HG03135 (cell line): Measurements from ENCODE around the gene HMGCS1.
"Not testable (repeated sequence)": the region's sequence is repeated elsewhere in the genome, so short reads cannot be mapped to it uniquely, and the experiment has no call there.

Experiments
- ATAC-seq: cut with Tn5 transposase; IDR thresholded peaks from one replicate; pipeline ENCODE4 v1.9.1; 2021; ENCODE audit warnings: mild to moderate bottlenecking, moderate library complexity; ENCODE audit not compliant: unreplicated experiment

The HMGCS1 gene

GRCh38 chr5:43313035-43313853 lies at the start of gene HMGCS1:
Gene HMGCS1, minus strand, starts transcription at chr5:43313412. Its CDS starts 14,447 bp downstream, at chr5:43298965.
- ATAC-seq, result peak; percentile 94

GRCh38 chr5:43358726-43359125 lies 45.5 kb upstream of the HMGCS1 start:
- ATAC-seq, result no peak

DNA sequence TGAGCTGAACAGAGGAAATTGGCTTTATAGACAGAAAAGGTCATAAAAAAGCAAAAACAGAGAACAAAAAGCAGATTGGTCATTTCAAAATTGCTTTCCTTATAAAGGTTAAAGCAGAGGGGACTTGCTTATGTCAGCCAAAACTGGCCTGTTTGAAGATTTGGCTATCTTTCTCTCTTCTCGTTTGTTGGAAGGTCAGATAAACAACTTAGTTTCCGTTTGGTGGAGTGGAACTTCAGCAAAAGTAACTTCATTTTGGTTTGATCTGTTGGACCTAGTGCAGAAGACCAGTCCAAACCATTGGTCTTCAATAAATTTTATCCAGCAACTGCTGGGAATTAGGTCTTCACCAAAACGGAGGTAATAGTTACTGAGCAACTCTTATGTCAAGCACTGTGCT lies 45.1 kb upstream of the HMGCS1 start:
- no peak for ATAC-seq

DNA sequence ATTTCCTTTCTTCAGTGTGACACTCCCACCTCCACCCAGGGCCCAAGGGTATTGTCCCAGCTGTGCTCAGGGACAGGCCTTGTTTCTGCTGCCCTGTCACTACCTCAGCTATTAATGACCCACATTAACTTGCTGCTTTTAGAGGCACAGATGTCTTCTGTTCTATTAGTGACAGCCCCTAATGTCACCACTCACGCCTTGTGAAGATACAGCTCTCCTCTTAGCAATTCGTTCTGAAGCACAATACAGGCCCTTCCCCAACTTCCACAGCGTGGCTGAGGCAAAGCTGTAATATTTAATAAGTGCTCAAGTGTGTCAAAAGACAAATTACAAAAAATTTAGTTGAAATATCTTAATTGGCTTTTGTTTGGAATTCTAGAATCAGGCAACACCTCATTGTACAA lies 44.7 kb upstream of the HMGCS1 start:
- ATAC-seq, result no peak

DNA sequence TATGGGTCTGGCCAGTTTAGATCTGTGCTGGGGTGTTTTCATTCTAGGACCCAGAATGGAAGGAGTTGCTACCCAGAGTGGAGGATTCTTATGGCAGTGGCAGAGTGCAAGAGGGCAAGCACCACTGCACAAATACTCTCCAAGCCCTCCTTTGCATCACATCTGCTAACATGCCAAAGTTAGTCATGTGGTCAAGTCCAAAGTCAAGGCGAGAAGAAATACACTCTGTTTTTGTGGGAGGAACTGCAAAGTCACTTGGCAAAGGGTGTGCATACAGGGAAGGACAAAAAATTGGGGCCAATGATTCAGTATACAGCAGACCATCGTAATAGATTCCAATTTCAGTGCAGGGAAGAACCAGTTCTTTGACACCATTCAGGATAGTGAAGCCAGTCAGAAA lies 43.9 kb upstream of the HMGCS1 start:
- ATAC-seq, result no peak

DNA sequence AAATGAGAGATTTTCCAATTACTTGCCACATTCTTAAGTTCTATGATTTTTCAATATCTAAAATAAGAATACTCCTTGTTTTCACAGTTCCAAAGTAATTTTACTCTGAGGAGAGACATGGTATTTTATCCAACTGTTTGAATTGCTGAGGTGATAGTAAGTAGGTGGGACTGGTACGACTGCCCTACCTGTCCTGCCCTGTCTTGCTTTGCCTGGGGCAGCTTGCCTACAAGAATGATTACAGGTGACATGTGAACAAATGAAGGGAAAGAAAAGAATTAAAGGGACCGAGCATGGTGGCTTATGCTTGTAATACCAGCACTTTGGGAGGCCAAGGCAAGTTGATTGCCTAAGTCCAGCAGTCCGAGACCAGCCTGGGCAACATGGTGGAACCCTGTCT lies 41.6 kb upstream of the HMGCS1 start:
- no peak for ATAC-seq

DNA sequence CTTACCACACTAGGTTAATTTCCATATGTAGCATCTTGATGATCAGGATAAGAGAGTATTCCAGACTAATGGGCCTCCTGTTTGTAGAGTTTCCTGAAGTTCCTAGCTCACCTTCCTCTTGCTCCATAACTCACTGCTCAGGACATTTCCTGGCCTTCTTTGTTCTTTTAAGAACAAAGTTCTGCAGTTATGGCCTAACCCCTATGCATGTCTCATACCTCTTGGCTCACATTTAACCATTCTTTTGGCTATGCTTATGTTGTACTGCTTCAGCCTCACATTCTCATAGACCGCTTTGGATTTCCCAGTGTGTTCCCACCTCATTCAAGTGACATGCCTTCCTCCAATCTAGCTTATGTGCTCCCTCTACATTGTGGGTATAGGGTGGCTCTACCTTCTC lies 40.5 kb upstream of the HMGCS1 start:
- no peak for ATAC-seq

- ATAC-seq, result no peak
These were observed 39.7 kb upstream of the HMGCS1 start for GRCh38 chr5:43352915-43353314.

DNA sequence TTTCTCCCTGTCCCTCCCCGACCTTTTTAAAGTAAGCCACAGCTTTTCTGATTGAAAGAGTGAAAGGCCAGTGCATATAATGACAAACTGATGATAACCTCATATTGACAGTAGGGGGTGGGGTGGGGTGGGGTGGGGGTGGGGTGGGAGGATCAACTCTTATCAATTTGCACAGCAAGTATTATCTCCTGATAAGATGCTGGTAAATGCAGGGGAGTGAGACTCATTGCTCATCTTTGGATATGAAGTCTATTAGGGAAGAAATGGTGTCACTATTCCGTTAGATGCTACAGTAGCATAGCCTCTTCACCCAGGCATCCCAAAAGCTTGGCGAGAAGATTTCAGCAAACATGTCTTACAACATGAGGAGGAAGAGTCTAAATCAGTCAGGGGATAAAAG lies 38.9 kb upstream of the HMGCS1 start:
- no peak for ATAC-seq

DNA sequence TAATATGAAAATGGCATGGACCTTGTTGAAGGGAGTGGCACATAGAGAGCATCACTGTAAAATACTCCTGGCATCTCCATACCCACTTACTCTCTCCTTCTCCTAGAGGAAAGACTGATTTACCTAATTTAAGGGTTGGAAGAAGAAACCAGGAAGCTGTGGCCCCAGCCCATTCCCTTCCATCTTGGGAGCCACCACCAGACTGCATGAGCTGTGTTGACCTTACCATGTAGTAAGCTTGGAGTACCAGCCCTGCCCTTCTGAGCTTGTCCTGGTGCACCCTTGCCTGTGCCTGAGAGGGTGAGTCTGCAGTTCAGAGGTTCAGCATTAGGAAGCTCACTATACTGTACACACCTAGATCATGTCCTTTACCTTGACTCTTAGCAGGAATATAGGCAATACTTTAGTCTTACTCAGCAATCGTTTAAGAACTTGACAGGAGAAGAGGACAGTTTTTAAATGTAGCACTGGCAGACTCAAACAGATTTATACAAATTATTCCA lies 35.7 kb upstream of the HMGCS1 start:
- no peak for ATAC-seq

- ATAC-seq, result no peak
These were observed 35.0 kb upstream of the HMGCS1 start for GRCh38 chr5:43348207-43348606.

DNA sequence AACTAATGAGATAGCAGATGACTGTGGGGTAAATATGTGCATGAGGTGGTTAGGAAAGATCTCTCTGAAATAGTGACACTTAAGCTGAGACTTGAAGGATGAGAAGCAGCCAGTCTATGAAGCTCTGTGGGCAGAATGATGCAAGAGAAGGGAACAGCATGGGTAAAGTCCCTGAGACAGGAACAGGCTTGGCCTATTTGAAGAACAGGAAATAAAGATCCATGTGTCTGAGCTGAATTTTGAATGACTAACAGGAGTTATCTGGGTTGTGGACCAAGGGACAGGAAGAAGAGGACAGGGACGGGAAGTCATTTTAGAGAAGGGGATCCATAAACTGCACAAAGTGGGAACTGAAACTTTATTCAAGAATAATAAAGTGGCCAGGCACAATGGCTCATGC lies 25.6 kb upstream of the HMGCS1 start:
- ATAC-seq, result no peak

DNA sequence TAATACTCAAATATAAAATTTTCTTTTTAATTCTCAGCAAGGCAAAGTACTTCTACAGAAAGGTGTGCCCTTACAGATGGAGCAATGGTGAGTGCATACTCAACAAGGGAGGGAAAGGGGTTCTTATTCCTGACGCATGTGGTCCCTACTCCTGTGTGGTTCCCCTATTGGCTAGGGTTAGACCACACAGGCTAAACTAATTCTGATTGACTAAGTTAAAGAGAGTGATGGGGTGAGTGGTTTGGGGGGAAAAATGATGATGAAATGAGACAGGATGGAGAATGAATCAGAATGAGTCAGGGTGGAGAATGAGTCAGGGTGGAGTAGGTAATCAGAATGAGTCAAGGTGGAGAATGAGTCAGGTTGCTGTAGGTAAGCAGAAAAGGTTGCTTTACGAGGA lies 22.9 kb upstream of the HMGCS1 start:
- no peak for ATAC-seq

GRCh38 chr5:43335681-43336080 lies 22.5 kb upstream of the HMGCS1 start:
- no peak for ATAC-seq

- no peak for ATAC-seq
These were observed 19.2 kb upstream of the HMGCS1 start for GRCh38 chr5:43332401-43332800.

DNA sequence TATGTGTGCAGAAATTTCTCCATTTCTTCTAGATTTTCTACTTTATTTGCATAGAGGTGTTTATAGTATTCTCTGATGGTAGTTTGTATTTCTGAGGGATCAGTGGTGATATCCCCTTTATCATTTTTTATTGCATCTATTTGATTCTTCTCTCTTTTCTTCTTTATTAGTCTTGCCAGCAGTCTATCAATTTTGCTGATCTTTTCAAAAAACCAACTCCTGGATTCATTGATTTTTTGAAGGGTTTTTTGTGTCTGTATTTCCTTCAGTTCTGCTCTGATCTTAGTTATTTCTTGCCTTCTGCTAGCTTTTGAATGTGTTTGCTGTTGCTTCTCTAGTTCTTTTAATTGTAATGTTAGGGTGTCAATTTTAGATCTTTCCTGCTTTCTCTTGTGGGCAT lies 12.4 kb upstream of the HMGCS1 start:
- not testable (repeated sequence) for ATAC-seq

- ATAC-seq, result not testable (repeated sequence)
These were observed 10.3 kb upstream of the HMGCS1 start for GRCh38 chr5:43323488-43323887.

DNA sequence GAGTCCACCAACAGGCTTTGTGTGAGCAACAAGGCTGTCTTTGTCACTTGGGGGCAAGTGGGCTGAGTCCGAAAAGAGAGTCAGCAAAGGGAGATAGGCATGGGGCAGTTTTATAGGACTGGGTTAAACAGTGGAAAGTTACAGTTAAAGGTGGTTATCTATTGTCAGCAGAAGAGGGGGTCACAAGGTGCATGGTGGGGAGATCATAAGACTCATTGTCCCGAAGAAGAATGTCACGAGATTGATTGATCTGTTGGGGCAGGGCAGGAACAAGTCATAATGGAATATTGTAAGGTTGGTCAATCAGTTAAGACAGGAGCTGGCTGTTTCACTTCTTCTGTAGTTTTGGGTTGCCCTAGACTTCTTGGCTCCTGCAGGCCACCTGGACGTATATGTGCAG lies 7.6 kb upstream of the HMGCS1 start:
- no peak for ATAC-seq

DNA sequence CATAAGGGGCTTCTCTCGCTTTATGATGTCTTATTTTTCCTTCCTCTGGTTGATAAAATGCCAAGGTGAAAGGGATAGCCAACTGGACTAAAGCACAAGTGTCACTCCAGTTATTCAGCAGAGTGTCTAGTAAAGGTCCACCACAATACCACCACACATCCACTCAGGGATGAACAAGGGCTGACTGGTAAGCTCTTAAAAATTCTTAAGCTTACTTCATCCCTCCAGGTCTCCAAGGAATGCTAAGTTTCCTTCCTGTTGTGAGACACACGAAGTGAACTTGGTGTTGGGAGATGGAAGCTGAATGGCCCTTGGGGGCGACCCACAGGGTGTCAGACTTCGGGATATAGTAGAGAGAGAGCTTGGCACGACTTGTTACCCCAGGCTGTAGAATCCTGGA lies 3.2 kb upstream of the HMGCS1 start:
- ATAC-seq, result no peak

DNA sequence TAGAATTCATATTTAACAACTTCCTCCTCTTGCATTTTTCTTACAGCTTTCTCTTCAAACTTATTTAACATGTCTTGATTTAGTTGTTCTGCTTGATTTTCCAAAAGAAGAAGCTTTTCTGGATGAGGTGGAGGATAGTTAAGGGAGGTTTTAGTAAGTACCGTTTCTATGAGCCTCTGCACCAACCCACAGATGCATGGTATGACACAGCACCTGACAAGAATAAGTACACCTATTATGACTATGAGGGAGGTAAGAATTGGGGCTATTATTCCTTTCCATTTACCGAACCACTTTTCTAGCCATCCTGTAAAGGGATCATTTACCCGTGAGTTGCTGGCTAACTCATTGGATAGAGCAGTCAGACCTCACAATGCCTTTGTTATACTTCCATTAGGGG lies 2.5 kb upstream of the HMGCS1 start:
- ATAC-seq, result no peak

- no peak for ATAC-seq
These were observed 2.1 kb upstream of the HMGCS1 start for GRCh38 chr5:43315263-43315662.

DNA sequence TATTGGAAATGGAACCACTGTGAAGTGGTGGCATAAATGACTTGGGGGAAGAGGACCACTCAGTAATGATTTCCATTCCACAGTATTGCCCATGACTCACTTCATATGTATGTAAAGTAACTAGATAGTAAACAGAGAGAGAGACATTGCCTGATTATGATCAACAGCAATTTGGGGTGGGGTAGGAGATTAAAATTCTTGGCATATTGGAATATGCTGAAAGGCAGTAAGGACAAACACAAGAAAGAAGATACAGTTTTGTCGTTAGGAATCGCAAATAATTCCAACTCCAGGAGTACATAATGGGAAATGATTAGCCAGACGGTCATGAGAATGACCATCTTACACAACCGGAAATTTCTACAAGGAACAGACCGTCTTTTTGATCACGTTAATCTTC lies 1.5 kb upstream of the HMGCS1 start:
- no peak for ATAC-seq
